ENCODE data around the gene ZNF12. TPM values are rescaled to one million over a fixed set of nuclear protein-coding genes. Genes with fewer than 3 reads are reported as not detected.

The ZNF12 gene
- total and polyA plus RNA-seq, 9 donors = 14.1 to 33.7 (median 27.0) TPM

- H3K4me3 ChIP-seq = no peak overlapping the region
- no peaks in the 10 kb centered on the region for H3K27me3 ChIP-seq
- DNase-seq = no peak
- WGBS, 3 donors = 77 to 83% (median 81%) methylated on average over 7 to 8 of the region's 8 CpGs
- no peaks in the 10 kb centered on the region for H3K36me3 ChIP-seq
- no peaks in the 10 kb centered on the region for H3K4me1 ChIP-seq (ENCODE audit: insufficient read depth)
- TF ChIP-seq POLR2A (IDR thresholded peaks at IDR 0.05) (no peak), CTCF (IDR thresholded peaks at IDR 0.05) (no peak), EP300 (IDR thresholded peaks at IDR 0.05) (no peak)
- no peak overlapping the region for H3K27ac ChIP-seq
- H3K9me3 ChIP-seq = no peaks in the 10 kb centered on the region
- intact Hi-C loops (cut with DNase I) = no loop called here
Measured at GRCh38 chr7:6647080-6647479, 59.7 kb downstream of the ZNF12 start.

GRCh38 chr7:6646465-6646864, 60.3 kb downstream of the ZNF12 start:
- WGBS, 3 donors = 60 to 68% (median 66%) methylated on average over 8 of the region's 8 CpGs
- intact Hi-C loops (cut with DNase I) = no loop called here
- H3K27ac ChIP-seq = no peak overlapping the region
- no peak overlapping the region for H3K4me3 ChIP-seq
- H3K4me1 ChIP-seq (ENCODE audit: insufficient read depth) = no peaks in the 10 kb centered on the region
- no peak for DNase-seq
- TF ChIP-seq CTCF (IDR thresholded peaks at IDR 0.05) = no peak
- TF ChIP-seq POLR2A (IDR thresholded peaks at IDR 0.05) = no peak
- no peaks in the 10 kb centered on the region for H3K36me3 ChIP-seq
- H3K9me3 ChIP-seq = no peaks in the 10 kb centered on the region
- no peaks in the 10 kb centered on the region for H3K27me3 ChIP-seq

- Histone ChIP-seq H3K4me3 (no peak overlapping the region), H3K27ac (no peak overlapping the region), H3K4me1 (ENCODE audit: insufficient read depth) (no peaks in the 10 kb centered on the region), H3K9me3 (no peaks in the 10 kb centered on the region), H3K27me3 (no peaks in the 10 kb centered on the region), H3K36me3 (no peaks in the 10 kb centered on the region)
- 91 to 94% (median 93%) methylated on average over 10 of the region's 10 CpGs for WGBS, 3 donors
- DNase-seq = no peak
- TF ChIP-seq CTCF (IDR thresholded peaks at IDR 0.05) = no peak
- TF ChIP-seq EP300 (IDR thresholded peaks at IDR 0.05) = no peak
- TF ChIP-seq POLR2A (IDR thresholded peaks at IDR 0.05) = no peak
- intact Hi-C loops (cut with DNase I) = no loop called here
Measured at GRCh38 chr7:6644728-6645127, 62.0 kb downstream of the ZNF12 start.

- no peaks in the 10 kb centered on the region for H3K36me3 ChIP-seq
- intact Hi-C loops (cut with DNase I) = no loop called here
- no peak for TF ChIP-seq CTCF (IDR thresholded peaks at IDR 0.05)
- TF ChIP-seq EP300 (IDR thresholded peaks at IDR 0.05) = no peak
- no peak for TF ChIP-seq POLR2A (IDR thresholded peaks at IDR 0.05)
- no peaks in the 10 kb centered on the region for H3K9me3 ChIP-seq
- no peak overlapping the region for H3K4me3 ChIP-seq
- DNase-seq = no peak
- H3K4me1 ChIP-seq (ENCODE audit: insufficient read depth) = no peaks in the 10 kb centered on the region
- no peak overlapping the region for H3K27ac ChIP-seq
- no peaks in the 10 kb centered on the region for H3K27me3 ChIP-seq
- WGBS, 3 donors = 86 to 92% (median 89%) methylated on average over 21 of the region's 21 CpGs
Measured at GRCh38 chr7:6643915-6644625, 62.7 kb downstream of the ZNF12 start.
